Activated CD8-positive, alpha-beta memory T cell treated with anti-CD3 and anti-CD28 coated beads for 1 hour (primary cell): Measurements from ENCODE around the gene CXorf58.
"Not testable (repeated sequence)": the region's sequence is repeated elsewhere in the genome, so short reads cannot be mapped to it uniquely, and the experiment has no call there.

ENCODE experiments used
- DNase-seq, 2 donors: peaks; one replicate each; pipeline ENCODE4 v3.0.0-alpha.2; 2020; ENCODE audit warnings: low read depth in 1 of 2; ENCODE audit errors: extremely low read depth in 1 of 2

CXorf58 gene

DNA sequence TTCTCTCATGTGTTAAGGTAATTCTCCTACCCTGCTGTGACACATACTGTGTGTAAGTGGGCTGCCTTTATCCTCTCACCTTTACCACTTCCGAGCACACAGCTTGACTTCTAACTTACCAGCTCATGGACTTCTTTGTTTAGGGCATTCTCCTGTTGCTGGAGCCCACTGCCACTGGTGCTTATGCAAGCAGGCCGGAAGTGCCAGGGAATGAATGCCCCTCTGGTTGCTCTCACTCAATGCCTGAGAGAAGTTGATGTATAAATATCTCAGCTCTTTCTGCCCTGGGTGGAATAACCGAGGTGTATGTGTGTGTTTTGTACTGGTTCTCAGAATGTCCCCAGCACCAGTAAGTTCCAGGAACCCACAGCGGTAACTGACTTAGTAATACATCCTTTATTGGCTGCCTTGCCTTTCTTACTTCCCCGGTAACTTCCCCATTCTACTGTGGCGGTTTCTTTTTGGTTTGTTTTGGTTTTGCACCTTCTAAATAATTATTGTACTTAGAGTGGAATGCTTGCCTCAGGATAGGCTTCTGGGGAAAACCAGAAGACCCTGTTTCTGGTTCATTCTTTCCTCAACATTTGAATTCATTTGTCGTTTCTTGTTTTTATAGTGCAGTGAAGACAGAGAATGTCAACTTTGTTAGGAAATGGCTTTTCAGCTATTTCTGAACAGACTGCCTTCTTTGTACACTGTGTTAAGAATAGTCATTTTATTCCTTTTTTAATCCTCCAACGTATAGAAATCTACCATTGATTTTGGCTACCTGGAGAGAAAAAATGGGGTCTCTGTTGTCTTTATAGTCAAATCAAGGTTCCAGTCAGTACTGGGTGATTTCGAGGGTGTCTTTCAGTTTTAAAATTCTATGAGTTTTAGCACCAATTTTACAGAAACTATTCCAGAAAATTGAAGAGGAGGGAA, 45.4 kb downstream of the CXorf58 start:
- no peak for DNase-seq

DNA sequence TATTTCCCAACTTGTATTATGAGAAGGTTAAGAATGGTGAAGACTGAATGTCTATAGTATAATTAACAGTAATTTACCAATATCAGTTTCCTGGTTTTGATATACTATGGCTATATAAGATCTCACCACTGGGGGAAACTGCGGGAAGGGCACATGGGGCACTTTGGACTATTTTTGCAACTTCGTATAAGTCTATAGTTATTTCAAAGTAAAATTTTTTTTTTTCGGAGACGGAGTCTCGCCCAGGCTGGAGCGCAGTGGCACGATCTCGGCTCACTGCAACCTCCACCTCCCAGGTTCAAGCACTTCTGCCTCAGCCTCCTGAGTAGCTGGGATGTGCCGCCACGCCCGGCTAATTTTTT, 46.1 kb downstream of the CXorf58 start:
- no peak for DNase-seq

DNA sequence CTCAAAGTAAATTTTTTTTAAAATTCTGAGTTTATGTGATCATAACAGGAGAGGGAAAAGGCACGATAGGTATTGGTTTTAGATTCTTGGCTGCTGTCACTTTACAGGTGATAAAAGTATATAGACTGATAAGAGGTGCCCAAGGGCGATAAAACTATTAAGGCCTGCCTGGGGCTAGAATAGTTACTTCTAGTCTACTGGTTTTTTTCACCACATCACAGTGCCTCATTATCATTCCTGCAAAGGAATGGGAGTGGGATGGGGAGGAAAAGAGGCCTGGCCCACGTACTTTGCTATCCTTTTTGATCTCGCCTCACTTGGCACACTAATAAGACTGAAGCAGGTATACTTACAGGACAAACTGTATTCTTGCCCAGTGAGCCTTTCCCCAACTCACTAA, 46.6 kb downstream of the CXorf58 start:
- no peak for DNase-seq

DNA sequence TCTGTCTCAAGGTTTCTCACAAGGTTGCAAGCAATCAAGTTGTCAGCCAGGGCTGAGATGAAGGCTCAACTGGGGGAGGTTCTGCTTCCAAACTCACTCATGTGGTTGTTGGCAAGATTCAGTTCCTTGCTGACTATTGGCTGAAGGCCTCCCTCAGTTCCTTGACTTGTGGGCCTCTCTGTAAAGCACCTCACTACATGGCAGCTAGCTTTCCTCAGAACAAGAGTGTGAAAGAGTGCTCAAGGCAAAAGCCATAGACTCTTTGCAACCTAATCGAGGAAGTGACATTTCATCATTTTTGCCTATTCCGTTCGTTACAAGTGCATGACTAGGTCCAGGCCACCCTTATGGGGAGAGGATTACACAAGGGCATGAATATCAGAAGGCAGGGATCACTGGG, 52.0 kb downstream of the CXorf58 start:
- DNase-seq = no peak

DNA sequence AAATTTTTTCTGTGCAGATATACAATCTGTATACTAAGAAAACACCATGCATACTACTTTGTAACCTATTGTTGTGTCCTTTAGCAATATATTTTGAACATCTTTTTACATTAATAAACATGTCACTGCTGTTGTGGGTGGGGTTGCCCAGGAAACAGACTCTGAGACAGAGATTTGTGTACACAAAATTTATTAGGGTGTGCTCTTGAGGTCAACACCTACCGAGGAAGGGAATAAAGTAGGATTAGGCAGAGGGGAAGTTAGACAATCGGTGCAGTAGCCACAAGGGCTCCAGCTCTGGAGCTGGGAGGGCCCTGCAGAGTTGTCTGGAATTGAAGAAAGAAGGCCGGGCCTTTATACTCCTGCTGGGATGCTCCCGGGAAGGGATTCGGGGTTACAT, 56.4 kb downstream of the CXorf58 start:
- DNase-seq = no peak

DNA sequence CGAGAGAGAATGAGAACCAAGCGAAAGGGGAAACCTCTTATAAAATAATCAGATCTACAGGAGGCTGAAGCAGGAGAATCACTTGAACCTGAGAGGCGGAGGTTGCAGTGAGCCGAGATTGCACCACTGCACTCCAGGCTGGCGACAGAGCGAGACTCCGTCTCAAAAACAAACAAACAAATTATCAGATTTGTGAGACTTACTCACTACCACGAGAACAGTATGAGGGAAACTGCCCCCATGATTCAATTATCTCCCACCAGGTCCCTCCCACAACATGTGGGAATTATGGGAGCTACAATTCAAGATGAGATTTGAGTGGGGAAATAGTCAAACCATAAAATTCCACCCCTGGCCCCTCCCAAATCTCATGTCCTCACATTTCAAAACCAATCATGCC, 57.8 kb downstream of the CXorf58 start:
- DNase-seq = not testable (repeated sequence)

DNA sequence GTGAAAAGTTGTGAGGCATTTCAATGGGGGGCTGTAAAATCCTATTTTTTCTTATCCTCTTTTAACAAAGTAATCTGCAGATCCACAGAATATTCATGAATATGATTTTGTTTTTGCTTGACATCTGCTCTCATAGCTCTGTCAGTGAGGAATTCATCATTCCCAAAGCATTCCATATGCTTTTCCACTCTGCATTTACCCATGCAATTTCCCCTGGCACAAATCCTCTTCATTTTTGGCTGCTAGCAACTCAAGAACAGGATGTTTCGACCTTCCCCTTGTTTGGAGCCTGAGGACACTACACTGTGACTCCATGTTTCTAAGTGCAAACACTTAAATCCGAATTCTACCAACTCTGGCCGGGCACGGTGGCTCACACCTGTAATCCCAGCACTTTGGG, 70.7 kb downstream of the CXorf58 start:
- DNase-seq = no peak

DNA sequence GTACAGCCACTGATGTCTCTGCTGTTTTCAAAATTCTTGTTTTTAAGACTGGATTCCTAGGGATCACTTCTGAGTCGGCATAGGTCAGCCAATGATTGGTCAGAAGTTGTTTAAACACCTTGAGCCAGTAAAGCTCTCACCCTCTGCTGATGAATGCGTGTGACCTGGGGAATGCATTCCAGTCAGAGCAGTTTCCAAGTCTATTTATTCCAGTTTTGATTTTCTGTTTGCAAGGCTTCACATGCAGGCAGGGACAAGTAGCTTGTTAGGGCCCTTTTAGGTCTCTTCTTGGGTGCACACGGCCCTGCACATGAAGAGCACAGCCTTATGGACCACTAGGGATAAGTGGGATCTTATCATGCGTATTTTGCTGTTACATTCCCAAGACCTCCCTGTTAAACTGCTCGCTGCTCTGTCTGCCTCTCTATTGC, 72.2 kb downstream of the CXorf58 start:
- DNase-seq = no peak

DNA sequence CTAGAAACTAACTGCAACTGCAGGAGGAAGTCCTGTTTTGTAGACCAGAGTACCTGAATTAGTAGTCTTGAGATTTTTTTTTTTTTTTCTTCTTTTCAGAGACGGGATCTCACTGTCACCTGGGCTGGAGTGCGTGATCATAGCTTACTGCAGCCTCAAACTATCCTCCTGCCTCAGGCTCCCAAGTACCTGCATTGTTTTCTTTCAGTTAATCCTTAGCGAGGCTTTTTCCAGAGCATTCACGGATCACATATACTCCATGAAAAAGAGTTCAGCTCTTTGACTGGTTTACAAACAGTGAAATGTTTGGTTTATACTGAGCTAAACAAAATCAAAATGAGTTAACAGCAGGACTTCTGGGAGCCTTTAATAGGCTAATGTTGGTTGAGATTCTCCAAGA, 73.4 kb downstream of the CXorf58 start:
- DNase-seq = no peak

DNA sequence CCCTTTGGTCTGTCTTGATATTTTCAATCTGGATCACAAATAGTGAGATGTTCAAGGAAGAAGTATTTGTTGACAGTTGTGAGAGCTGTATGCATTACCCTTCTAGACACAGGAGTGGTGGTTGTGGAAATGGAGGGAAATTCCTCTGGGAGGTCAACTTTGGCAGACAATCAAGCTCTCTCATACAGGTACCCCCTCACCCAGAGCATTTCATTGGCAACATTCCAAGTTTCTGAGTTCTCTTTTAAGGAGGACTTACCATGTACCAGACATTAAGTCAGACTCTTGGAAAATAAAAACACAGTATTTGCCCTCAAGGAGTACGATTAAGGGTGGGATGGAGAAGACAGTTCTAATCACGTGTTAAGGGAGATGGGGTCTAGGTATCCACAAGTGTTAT, 73.9 kb downstream of the CXorf58 start:
- DNase-seq = no peak

DNA sequence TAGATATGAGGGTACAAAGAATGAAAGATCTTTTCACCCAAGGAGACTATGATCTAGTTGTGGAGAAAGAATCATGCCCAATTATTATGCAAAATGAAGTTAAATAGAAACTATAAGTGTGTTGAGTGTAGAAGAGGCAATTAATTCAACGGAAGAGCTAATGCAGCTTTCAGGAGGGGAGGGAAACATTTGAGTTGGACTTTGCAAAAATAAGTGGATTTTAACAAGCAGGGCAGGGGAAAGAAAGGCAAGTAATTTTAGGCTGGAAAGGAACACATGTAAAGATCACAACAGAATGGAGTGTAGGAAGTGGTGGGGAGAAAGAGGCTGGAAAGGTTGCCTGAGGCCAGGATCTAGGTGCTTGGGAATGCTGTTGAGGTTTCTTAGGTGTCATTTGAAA, 75.1 kb downstream of the CXorf58 start:
- DNase-seq = no peak
